NCI-H2171 treated with DMSO at 0.1 percent for 48 hours (cell line): ENCODE data around the gene HLCS.
"Not testable (repeated sequence)": the region's sequence is repeated elsewhere in the genome, so short reads cannot be mapped to it uniquely, and the experiment has no call there.

ENCODE experiments used
- DNase-seq: peaks from one replicate; lab custom pipeline; 2025; lab: John Stamatoyannopoulos, UW

HLCS gene

GRCh38 chr21:36966066-36966820, at the start of gene HLCS:
TSS of gene HLCS (minus strand) at chr21:36966669. CDS start at chr21:36966638, 31 bp downstream.
- DNase-seq = peak; percentile 76

GRCh38 chr21:37009740-37010341, 43.4 kb upstream of the HLCS start:
- peak; percentile 85 for DNase-seq

GRCh38 chr21:37008724-37009123, 42.3 kb upstream of the HLCS start:
- no peak for DNase-seq

- DNase-seq = peak; percentile 14
Observed at GRCh38 chr21:37006486-37007291, 40.2 kb upstream of the HLCS start, which contains the start of gene RIPPLY3. TSS of gene RIPPLY3 (plus strand) at chr21:37006702. CDS start at chr21:37006773, 71 bp downstream.

- DNase-seq = no peak
Observed at GRCh38 chr21:37005548-37006485, 39.3 kb upstream of the HLCS start.

GRCh38 chr21:37003917-37004316, 37.4 kb upstream of the HLCS start:
- not testable (repeated sequence) for DNase-seq

- not testable (repeated sequence) for DNase-seq
Observed at GRCh38 chr21:37002851-37003250, 36.4 kb upstream of the HLCS start.

GRCh38 chr21:37001441-37001840, 35.0 kb upstream of the HLCS start:
- no peak for DNase-seq

GRCh38 chr21:37000381-37000780, 33.9 kb upstream of the HLCS start:
- peak; percentile 2 for DNase-seq

- DNase-seq = no peak
Observed at GRCh38 chr21:36999131-36999898, 32.8 kb upstream of the HLCS start.

GRCh38 chr21:36995285-36995684, 28.8 kb upstream of the HLCS start:
- not testable (repeated sequence) for DNase-seq

GRCh38 chr21:36994501-36995158, 28.2 kb upstream of the HLCS start:
- DNase-seq = no peak

- no peak for DNase-seq
Observed at GRCh38 chr21:36992671-36993070, 26.2 kb upstream of the HLCS start.

GRCh38 chr21:36990508-36991205, 24.2 kb upstream of the HLCS start:
- peak; percentile 11 for DNase-seq

GRCh38 chr21:36989699-36990507, 23.4 kb upstream of the HLCS start:
- peak; percentile 89 for DNase-seq

GRCh38 chr21:36989199-36989698, 22.8 kb upstream of the HLCS start:
- not testable (repeated sequence) for DNase-seq

GRCh38 chr21:36988536-36988935, 22.1 kb upstream of the HLCS start:
- DNase-seq = no peak

- DNase-seq = no peak
Observed at GRCh38 chr21:36987845-36988244, 21.4 kb upstream of the HLCS start.
